Measurements from ENCODE around the gene UBE4B.
"Not testable (repeated sequence)": the region's sequence is repeated elsewhere in the genome, so short reads cannot be mapped to it uniquely, and the experiment has no call there.

The UBE4B gene

DNA sequence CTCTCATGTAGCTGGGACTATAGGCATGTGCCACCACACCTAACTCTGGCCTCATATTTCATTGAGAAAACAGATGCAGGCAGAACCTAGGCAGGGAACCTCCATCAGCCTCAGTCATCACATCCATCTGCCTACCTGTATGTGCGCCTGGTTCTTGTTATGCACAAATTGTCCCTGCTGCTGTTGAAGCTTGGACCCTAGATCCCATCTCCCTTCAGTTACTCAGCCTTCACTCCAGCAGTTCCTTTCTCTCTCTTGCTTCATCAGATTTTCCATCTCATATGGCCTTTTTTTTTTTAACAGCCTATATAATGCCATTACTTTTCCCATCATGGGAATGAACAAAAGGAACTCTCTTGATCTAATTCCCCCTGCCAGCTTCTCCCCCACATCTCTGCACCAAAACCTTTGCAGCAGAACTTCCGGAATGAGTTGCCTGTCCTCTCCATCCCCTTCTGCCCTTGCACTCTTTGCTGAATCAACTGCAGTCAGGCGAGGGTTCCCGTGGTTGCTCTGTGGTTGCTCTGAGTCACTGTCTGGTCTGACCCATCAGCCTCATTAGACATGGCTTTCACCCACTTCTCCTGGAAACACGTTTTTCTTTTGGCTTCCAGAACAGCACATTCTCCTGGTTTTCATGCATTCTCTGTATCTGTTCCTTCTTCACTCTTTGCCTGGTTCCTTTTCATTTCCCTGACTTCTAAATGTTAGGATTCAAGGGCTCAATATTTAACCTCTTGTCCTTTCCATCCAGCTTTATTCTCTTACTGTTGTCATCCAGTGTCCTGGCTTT, 41.5 kb downstream of the UBE4B start:
- no peak for DNase-seq

DNA sequence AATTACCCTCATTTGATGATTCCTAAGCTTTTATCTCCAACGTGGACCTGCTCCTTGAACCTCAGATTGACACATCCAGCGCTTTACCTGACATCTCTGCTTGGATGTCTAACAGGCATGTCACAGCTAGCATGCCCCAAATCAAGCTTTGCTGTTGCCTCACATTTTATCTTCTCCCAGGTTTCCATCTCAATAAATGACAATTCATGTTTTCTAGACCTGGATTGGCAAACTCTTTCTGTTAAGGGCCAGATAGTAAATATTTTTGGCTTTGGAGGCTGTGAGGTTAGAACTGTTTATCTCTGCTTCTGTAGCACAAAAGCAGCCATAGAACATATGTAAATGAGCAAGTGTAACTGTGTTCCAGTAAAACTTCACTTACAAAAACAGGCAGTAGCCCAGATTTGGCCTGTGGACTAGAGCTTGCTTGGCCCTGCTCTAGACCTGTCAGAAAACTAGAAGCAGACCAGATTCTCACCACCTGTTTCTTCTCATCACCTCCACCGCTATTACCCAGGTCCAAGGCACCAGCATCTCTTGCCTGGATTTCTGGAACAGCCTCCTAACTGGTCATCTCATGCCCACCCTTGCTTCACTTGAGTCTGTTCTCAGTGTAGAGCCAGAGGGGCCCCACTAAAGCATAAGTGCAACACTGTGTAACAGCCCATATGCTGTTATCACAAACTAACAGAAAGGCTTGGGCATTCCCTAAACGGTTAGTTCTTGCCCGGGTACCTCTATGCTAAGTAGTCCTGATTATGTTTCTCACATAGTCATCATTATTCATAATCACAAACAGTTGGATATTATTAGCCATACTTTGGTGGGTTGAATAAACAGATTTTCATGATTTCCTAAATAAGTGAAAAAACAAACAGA, 42.3 kb downstream of the UBE4B start:
- DNase-seq: no peak

DNA sequence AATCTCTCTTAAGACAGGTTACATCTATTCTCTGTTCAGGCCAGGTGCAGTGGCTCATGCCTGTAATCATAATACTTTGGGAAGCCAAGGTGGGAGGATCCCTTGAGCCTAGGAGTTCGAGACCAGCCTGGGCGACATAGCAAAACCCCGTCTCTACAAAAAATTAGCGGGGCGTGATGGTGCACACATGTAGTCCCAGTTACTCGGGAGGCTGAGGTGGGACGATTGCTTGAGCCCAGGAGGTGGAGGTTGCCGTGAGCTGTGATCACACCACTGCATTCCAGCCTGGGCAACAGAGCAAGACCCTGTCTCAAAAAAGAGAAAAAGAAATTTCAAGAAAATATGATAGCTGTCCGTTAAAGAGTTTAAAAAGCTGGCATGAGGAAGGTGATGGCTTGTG, 43.0 kb downstream of the UBE4B start:
- no peak for DNase-seq

DNA sequence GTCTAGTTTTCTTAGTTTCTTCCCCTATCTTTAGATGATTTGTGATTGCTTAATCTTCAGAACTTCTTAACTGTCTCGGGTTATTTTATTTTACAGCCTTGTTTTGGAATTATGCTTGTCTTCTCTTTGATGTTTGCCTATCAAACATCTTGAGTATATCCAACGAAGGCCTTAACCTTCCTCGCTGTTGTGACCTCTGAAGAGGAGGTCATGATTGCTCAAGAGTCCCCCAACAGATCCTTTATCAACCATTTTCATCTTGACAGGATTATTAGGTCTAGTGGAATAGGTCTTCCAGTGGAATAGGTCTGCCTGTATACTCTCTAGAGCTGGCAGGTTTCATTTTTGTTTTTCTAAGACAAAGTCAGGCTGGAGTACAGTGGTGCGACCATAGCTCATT, 45.7 kb downstream of the UBE4B start:
- DNase-seq: no peak

DNA sequence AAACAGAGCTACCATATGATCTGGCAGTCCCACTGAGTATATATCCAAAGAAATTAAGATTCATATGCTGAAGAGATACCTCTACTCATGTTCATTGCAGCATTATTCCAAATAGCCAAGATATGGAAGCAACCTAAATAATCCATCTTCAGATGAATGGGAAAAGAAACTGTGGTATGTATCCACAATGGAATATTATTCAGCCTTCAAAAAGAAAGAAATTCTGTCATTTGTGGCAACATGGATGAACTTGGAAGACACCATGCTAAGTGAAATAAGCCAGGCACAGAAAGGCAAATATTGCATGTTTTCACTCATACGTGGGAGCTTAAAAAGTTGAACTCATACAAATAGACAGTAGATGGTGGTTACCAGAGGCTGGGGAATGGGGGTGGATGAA, 47.8 kb downstream of the UBE4B start:
- DNase-seq: no peak

DNA sequence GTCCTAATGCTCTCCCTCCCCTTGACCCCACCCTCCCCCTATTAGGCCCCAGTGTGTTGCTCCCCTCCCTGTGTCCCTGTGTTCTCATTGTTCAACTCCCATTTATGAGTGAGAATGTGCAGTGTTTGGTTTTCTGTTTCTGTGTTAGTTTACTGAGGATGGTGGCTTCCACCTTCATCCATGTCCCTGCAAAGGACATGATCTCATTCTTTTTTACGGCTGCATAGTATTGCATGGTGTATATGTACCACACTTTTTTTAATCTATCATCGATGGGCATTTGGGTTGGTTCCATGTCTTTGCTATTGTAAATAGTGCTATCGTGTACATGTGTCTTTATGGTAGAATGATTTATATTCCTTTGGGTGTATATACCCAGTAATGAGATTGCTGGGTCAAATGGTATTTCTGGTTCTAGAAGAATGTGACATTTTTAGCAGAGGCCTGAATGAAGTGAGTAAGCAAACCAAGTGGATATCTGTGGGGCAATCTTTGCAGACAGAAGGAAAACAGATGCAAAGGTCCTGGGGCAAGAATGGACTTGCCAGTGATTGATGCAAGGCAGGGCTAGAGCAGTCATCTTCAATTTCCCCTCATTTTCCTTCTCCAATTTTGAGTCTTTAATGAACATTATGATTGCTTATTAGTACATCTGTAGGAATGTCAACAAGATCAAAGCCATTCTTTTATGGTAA, 50.2 kb downstream of the UBE4B start:
- DNase-seq: no peak

DNA sequence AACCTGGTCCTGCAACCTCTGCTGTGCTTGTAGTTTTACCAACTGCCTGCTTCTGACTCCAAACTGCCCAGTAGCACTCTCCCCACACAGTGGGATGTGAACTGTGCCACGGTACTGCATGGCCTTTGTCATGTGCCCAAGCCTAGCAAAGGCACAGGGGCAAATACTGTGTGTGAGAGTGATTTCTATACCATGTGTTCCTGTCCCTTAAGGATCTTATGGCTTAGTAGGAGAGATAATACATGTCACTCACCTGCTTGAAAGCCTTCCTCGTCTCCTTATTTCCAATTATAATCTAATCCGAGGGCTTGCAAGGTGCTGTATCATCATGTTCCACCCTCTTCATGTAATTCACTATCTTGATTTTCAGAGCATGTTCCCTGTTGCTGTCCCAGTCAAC, 51.3 kb downstream of the UBE4B start:
- DNase-seq: no peak

DNA sequence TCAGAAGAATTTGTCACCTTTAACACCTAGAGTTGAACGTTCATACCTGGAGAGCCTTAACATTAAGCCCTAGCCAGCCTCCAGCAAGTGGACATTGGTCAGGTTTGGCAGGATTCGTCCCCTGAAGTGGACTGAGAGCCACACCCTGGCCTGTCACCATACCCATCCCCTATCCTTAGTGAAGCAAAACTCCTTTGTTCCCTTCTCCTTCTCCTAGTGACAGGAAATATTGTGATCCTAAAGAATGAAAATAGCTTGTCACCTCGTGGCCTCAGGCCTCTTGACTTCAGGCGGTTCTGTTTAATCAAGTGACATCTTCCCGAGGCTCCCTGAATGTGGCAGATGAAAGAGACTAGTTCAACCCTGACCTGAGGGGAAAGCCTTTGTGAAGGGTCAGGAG, 52.3 kb downstream of the UBE4B start:
- no peak for DNase-seq

DNA sequence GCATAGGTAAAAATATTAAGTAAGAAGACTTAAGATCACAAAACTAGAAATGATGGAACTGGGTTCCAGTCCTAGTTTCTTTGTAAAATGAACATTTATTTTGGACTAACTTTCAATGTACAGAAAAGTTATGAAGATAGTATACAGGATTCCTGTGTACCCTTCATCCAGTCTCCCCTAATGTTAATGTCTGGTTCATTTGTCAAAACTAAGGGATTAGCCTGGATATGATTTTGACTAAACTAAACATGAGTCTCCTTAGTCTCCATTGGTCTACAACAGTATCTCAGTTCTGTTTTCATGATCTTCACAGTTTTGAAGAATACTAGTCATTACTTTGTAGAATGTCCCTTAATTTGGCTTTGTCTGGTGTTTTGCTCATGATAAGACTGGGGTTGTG, 54.5 kb downstream of the UBE4B start:
- DNase-seq: no peak

DNA sequence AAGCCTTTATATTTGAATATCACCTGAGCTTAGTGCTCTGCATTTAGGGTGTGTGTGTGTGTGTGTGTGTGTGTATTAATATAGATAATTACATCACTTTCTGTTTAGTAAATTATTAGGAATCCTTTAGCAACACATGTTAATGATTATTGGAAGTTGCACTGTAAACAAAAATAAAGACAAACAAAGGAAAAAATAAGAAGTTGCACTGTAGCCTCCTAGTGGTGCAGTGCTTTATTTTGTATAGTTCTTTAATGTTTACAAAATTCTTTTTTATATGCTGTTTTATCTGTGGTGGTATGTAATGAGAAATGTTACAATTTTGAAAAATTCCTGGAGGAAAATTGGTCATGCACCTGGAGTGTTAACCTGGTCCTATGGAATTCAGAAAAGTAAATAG, 69.2 kb downstream of the UBE4B start:
- no peak for DNase-seq

DNA sequence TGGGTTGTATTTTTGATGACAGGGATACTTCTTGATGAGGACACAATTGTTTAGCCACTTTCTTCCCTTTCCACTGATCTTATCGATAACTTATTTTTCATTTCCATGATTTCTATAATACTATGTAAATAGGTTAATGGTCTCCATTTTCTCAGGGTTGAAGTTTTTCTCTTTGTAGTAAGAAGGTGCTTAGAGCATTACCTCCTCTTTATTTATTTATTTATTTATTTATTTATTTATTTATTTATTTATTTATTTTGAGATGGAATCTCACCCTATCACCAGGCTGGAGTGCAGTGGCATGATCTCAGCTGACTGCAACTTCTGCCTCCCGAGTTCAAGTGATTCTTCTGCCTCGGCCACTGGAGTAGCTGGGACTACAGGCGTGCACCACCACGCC, 70.4 kb downstream of the UBE4B start:
- no peak for DNase-seq

DNA sequence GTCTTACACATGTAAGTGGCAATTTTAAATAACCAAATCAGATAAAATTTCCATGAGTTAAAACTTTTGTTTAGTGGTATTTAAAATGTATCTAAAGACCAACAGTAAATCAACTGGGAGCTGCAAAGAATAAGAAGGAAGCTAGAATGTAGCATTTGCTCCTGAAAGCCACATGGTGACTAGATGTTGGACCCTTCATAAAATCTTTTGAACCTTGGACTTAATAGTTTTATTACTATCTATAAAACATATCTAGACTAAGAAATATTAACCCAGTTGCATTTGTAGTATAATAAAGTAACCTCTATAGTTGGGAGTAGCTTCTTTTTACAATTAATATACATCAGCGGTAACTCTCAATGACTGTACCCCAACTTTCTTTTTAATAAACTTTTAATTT, 72.1 kb downstream of the UBE4B start:
- no peak for DNase-seq

DNA sequence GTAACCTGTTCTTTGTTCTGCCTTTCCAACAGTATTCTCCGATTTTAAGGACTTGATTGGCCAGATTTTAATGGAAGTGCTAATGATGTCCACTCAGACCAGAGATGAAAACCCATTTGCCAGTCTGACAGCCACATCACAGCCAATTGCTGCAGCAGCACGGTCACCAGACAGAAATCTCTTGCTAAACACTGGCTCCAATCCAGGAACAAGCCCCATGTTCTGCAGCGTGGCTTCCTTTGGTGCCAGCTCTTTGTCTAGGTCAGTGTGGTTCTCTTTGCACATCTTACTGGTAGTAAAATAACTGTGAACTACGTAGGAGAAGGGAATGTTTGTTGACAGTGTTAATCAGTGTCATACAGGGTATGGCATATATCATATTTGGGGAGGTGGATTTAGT, 72.7 kb downstream of the UBE4B start:
- DNase-seq: no peak

DNA sequence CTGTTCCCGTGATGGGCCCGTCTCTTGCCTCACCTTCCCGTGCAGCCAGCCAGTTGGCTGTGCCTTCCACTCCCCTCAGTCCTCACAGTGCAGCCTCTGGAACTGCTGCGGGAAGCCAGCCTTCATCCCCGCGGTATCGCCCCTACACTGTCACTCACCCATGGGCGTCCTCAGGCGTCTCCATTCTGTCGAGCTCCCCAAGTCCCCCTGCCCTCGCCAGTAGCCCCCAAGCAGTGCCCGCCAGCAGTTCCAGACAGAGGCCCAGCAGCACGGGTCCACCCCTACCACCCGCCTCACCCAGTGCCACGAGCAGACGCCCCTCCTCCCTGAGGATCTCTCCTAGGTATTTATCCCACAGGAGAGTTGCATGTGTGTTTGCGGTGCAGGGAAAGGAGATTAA, 73.5 kb downstream of the UBE4B start:
- no peak for DNase-seq

DNA sequence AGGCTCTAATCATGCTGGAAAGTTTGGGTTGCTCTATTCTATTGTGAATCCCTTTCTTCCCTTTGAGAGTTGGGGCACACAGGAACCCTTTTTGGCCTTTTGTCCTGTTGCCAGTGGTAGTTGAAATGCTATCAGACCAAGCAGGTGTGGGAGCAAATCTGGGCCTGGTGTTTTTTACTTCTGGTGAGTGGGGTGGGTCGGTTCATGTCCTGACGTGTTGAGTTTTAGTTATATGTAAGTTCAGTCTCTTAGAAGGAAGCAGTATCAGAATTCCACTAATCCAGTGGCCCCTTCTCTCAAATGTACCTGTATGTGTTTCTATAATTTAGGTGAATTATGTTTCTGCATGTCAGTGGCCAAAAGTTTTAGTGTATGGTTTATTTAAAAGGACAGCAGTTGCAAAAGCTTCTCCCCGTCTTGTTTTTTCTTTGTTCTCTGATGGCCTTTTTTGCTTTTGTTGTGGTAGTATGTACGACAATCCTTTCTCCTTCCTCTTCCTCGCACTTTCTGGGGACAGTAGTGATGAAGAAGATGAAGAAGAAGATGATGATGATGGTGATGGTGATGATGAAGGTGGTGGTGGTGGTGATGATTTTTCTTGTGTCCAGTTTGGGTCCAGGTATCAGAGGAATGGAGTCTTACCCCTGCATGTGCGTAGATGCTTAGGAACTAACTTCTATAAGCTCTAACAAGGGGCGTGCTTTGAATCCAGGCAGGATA, 74.2 kb downstream of the UBE4B start:
- no peak for DNase-seq

DNA sequence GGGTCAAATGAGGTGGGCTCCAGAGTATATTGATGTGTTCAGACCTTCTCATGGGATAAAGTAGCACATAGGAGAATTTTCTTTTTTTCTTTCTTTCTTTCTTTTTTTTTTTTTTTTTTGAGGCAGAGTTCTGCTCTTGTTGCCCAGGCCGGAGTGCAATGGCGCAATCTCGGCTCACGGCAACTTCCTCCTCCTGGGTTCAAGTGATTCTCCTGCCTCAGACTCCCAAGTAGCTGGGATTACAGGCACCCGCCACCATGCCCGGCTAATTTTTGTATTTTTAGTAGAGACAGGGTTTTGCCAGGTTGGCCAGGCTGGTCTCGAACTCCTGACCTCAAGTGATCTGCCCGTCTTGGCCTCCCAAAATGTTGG, 74.7 kb downstream of the UBE4B start:
- not testable (repeated sequence) for DNase-seq

DNA sequence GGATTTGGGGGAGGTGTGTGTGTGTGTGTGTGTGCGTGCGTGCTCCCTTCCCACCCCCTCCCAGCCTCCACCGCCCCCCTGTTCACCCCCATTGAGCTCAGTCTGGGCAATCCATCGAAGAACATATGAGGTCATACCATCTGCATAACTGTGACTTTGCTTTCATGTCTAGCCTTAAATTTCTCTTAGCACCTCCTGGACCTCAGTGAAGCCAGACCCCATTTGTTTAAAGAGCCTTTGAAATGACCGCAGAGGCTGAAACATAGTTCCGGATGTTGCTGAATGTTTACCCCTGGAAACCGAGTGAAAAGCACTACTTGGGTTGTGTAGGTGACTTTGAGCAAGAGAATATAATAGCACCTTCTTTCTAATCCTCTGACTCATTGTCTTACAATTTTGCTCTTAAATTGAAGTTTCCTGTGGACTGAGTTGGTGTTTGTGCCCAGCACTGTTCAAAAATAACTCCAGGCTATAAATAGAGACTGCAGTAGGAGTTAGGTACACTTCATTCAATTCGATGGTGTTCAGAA, 75.4 kb downstream of the UBE4B start:
- no peak for DNase-seq

DNA sequence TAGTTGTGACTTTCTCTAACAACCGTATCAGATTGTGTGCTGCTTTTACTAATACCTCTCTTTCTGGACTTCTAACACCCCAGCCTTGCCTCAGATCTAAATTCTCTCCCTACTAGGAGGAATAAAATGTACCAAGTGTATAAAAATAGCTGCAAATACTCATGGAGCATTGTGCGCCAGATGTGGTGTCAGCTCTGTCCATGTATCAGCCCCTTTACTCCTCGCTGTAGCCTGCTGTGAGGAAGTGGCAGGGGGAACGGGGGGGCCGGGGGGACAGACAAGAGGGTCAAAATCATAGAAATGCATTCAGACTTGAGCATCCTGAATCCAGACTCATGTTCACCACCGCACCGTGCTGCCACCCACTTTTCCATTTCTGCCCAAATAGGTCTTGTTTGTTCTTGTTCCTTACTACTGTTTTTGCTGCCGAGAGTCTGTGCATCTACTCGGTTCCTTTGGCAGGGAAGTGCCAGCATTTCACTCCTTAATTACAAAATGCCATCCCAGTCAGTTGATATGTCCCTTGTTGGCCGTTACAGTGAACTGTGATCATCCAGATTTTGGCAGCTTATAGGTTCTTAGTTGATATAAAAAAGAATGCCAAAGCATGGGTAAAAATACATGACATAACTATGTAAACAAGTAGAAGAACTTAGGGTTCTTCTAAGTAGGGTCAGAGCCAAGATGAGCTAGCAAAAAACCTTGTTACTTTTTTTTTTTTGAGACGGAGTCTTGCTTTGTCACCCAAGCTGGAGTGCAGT, 76.4 kb downstream of the UBE4B start:
- DNase-seq: no peak

DNA sequence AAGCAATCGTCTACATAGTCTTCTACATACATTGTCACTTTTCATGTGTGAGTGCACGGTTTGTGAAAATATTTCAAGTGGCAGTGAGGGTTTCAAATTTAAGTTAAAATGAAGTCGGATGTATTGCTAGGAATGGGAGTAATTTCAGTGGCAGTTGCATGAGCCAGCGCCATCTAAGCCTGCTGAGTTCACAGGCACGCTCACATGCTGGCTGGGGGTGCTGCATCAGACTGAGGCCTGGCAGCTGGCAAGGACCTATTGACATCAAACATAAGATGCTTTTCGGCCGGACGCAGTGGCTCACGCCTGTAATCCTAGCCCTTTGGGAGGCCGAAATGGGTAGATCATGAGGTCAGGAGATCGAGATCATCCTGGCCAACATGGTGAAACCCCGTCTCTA, 80.7 kb downstream of the UBE4B start:
- no peak for DNase-seq

DNA sequence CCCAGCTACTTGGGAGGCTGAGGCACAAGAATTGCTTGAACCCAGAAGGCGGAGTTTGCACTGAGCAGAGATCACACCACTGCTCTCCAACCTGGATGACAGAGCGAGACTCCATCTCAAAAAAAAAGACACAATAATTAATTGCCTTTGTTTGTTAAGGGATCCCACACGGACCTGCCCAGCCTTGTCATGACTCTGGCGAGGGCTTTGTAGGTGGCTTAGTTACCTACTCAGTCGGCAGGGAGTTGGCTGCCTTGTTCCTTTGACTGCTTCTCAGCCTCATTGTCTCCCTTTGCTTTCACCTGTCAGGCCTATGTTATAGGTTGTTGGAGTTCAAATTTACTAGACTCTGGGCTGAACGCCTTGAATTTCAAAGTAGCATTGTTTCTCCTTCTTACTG, 82.0 kb downstream of the UBE4B start:
- DNase-seq: no peak

DNA sequence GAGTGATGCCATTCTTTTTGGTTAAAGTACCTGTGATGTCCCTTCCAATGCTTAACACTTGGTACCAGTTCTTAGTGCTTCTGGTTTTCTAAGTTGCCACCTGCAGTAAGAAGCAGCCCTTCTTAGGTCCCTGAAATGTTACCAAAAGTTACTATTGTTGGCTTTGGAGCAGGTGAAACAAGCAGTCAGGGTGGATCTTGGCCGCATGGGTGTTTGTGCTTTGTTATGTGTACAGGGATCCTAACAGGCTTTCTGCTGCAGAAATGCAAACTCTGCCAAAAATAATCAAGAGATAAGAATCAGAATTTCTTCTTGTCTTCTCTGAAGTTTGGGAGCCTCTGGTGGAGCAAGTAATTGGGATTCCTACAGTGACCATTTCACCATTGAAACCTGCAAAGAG, 84.4 kb downstream of the UBE4B start:
- no peak for DNase-seq

DNA sequence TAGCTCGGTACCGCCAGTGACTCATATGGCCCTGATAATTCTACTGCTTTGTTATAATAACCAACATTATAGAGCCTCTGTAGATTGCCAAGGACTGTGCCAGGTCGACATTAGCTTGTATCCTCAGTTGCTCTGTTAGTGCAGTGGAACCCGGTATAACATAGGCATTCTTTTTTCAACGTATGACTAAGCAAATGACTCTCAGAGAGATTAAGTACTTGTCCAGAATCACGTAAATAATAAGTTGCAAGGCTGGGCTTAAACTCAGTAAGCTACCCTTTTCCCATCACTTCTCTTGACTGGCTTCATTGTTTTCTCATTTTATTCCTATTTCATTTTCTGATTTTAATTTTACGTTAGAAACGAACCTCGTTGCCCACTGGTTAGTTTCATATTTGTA, 85.1 kb downstream of the UBE4B start:
- no peak for DNase-seq
